ENCODE results near the gene PYY. TPM values are rescaled to one million over a fixed set of nuclear protein-coding genes. Genes with fewer than 3 reads are reported as not detected.
"Not testable (repeated sequence)": the region's sequence is repeated elsewhere in the genome, so short reads cannot be mapped to it uniquely, and the experiment has no call there.

The PYY gene
- total RNA-seq (2014; rRNA removed; shearing (Covaris generic)), result not detected in 2 replicates
- not detected in 2 replicates for polyA plus RNA-seq (2014; cell fraction: nucleus; rRNA removed)

DNA sequence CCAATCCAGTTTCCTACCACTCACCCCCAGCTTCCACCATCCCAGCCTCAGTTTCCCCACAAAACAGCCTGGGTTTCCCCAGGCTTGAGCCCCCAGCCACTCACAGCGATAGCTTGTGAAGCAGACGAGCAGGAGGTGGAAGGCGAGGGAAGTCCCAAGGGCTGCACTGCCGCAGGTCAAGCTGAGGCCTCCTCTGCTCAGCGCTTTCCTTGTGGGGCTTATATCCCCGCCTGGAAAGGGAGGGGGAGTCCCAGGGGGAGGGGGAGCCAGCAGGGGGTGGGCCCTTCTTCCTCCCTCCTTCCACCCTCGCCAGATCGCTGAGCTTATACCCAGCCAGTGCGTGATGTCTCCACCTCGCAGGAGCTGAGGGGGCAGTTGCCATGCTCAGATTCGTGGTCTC is at the start of gene PYY:
Gene PYY, minus strand, starts transcription at position 195 of the 400 bp plus-strand sequence. CDS start 457 bp downstream, outside the sequence.
- DNase-seq (ENCODE audit: extremely low read depth, low read depth), result no peak

DNA sequence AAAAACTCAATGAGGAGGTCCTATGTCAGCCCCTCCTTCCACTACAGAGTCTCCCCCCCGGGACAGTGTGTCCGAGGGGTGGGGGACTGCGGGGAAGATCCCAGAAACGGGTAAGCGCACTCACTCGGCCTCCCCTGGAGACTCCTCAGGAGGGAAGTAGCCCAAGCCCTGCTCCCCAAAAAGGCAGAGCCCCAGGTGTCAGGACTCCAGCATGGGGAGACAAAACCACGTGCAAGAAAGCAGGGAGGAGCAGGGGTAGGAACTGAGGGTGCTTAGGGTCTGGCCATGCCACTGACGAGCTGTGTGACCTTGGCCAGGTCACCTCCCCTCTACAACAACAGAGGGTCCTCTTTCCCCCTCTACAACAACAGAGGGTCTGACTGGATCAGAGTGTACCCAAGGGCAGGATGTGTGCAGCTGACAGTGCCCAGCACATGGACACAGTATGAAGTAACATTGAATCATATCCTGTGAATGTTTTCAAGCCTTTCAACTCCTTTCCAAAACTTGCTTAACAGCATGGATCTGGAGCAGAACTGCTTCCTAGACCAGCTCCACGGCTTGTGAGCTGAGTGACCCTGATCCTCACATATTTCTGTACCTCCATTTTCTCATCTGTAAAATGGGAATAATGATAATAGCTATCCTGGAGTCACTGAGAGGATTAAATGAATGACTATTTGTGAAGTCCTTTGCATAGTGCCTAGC is 48.6 kb upstream of the PYY start:
- DNase-seq (ENCODE audit: extremely low read depth, low read depth), result peak; percentile 38

DNA sequence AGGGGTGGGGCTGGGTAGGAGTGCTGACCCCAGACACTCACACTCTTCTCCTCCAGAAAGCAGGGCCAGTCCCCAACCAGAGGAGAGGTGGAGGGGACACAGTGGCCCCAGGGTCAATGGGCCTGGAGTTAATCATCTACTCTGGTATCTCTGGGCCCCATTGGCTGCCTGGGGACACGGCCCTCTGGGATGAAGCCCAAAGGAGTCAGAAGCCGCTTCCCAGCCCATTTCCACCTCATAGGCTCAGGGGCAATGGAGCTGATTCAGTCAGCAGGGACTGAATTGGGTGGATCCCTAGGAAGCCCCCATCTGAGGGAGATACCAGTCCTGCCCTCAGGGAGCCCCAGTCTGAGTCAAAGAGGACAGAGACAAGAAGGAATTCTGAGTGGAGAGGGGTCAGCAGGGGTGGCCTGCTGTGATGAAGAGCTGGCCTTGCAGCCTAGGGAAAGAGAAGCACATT is 47.8 kb upstream of the PYY start:
- DNase-seq (ENCODE audit: extremely low read depth, low read depth), result no peak

GRCh38 chr17:44000871-44001460 is 47.2 kb upstream of the PYY start:
- DNase-seq (ENCODE audit: extremely low read depth, low read depth), result no peak

GRCh38 chr17:44000141-44000860 is 46.6 kb upstream of the PYY start:
- no peak for DNase-seq (ENCODE audit: extremely low read depth, low read depth)

DNA sequence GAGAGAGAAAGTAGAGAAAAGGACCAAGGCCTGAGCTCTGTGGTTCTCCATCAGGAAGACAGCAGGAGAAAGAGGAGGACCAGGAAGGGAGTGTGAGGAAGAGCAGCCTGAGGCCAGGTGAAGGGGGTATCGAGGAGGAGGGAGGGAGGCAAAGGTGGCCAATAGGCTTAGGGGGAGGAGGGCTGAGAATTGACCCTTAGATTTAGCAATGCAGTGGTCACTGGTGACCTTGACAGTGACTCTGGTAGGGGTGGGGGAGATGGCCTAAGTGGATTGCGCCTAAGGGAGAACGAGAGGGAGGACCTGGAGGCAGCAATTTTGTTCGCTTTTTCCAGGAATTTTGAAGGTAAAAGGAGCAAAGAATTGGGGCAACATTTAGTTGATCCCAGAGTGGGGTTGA is 45.3 kb upstream of the PYY start:
- no peak for DNase-seq (ENCODE audit: extremely low read depth, low read depth)

DNA sequence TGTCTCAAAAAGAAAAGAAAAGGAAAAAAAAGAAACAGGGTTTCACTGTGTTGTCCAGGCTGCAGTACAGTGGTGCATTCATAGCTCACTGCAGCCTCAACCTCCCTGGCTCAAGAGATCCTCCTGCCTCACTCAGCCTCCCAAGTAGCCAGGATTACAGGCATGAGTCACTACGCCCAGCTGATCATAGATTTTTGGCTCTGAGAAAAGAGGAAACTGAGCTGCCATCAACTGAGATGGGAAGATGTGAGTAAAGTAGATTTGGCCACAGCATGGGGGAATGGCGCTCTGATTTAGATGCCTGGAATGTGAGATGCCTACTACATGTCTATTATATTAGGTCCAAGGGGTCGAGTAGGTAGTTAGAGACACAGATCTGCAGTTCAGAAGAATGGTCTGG is 44.8 kb upstream of the PYY start:
- DNase-seq (ENCODE audit: extremely low read depth, low read depth), result no peak

DNA sequence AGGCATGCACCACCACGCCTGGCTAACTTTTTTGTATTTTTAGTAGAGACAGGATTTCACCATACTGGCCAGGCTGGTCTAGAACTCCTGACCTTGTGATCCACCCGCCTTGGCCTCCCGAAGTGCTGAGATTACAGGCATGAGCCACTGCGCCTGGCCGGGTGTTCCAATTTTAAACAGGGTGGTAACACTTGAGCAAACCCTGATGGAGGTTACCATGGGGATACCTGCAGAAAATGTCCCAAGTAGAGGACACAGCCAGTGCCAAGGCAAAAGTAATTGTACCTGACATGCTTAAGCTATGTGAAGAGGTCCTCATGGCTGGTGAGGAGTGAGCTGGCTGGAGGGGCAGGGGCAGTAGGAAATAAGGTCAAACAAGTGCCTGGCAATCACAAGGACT is 43.4 kb upstream of the PYY start:
- DNase-seq (ENCODE audit: extremely low read depth, low read depth), result not testable (repeated sequence)

GRCh38 chr17:43995150-43995471 is 41.4 kb upstream of the PYY start:
- DNase-seq (ENCODE audit: extremely low read depth, low read depth), result no peak

- DNase-seq (ENCODE audit: extremely low read depth, low read depth), result peak; percentile 70
These were observed 40.8 kb upstream of the PYY start for GRCh38 chr17:43994272-43995149.

DNA sequence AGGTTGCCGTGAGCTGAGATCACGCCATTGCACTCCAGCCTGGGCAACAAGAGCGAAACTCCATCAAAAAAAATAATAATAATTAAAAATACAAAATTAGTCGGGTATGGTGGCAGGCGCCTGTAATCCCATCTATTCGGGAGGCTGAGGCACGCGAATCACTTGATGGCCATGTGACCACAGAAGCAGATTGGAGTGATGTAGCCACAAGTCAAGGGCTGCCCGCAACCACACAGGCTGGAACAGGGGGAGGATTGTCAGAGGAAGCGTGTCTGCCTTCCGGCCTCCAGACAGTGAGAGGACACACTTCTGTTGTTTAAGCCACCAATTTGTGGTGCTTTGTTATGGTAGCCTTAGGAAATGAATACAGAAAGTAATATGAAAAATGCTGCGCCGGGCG is 38.9 kb upstream of the PYY start:
- no peak for DNase-seq (ENCODE audit: extremely low read depth, low read depth)

GRCh38 chr17:43988301-43988700 is 34.6 kb upstream of the PYY start:
- no peak for DNase-seq (ENCODE audit: extremely low read depth, low read depth)

DNA sequence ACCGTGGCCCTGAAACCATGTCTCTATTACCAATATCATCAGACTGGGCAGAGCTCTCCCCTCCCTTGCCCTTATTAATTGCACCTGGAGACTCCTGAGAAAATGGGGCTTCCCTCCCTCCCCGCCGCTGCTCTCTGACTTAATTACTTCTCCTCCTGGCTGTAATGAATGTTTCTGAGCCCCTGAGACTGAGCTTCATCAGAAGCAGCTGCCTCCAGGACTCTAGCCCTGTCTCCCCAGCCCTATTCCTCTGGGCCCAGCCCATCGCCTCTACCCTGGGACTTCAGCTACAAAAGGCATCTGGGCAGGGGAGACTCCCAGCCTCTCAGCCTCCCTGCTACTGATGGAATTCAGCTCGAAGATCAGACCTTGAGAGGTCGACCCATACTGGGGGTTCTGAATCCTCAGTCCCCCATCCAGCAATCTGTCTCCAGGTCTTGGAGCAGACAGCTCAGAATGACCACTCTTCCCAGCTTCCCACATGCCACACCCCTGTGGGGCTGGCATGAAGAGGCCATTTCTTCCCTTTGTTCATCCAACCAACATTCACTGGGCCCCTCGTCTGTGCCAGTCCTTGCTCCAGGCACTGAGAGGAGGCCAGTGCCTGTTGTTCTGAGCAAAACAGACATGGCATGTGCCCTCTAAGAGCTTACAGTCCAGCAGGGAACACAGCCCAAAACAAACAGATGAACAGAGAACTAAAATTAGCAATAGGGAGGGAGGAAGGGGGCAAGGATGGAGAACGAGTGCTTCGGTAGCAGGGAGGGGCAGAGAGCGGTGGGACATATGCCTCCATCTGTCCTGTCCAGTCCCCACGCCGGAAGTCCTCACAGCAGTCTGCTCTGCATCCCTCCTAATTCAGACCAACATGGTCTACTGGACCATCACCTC is 33.6 kb upstream of the PYY start:
- no peak for DNase-seq (ENCODE audit: extremely low read depth, low read depth)

DNA sequence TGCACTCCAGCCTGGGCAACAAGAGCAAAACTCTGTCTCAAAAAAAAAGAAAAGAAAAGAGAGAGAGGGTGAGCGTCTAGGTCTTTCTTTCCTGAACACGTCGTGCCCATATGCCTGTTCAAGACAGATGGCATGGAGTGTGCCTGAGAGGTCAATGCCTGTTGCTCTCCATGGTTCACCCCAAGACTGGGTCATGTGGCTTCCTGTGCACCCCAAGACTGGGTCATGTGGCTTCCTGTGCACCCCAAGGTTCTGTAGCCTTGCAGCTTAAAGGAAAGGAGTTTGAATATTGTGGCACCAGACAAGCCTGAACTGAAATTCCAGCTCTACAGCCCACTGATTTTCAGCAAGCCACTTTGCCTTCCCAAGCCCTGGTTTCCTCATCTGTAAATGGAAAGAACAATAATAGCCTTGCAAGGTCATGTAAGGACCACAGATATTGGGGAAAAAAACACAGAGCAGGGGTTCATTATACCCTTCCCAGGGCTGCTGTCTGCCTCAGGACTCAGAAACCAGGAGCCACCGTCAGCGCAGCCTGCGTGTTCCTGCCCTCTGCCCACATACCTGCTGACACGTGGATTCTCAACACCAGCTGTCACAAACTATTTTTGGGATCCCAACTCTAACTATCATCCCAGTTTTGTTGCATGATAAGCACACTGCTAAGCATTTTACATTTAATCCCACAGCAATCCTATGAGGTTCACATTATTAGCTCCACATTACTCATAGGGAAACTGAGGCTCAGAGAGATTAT is 32.7 kb upstream of the PYY start:
- DNase-seq (ENCODE audit: extremely low read depth, low read depth), result no peak

- no peak for DNase-seq (ENCODE audit: extremely low read depth, low read depth)
These were observed 30.8 kb upstream of the PYY start for GRCh38 chr17:43984521-43984920.

DNA sequence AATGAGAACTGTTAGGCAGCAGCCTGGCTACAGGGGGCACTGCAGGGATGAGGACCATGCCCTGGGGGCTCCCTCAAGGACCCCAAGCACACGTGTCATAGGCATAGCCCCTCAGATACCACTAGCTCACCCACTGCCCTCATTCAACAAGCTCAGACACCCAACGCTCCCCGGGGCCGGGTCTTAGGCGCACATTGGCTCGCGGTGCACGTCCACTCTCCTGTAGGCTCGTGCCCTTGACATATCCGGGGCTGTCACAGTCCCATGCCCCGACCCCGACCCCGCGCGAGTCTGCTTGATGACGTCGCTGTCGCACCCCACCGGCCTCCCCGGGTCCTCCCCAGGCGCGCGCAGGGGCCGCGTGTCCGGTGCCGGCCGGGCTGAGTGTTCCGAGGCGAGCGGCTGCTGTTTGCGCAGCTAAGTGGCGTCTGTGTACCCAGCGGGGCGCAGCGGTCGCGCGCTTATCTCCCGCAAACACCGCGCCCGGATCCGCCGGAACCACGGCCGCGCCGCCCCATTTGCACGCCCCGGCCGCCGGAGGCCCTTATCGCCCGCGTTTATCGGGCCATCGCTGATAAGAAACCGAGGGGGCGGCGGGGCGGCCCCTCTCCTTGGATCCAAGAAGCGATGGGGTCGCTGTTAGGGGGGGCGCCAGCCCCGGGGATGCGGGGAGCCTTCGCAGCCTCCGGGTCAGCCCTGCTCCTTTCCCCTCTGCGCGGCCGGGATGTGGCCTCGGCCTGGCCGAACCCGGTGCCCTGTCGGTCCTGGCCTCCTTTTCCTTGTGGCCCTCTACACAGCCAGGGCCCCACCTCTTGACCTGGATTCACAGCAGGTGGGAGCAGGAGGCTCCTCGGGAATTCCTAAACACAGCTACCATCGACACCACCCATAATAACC is 30.0 kb upstream of the PYY start:
- DNase-seq (ENCODE audit: extremely low read depth, low read depth), result peak; percentile 14

DNA sequence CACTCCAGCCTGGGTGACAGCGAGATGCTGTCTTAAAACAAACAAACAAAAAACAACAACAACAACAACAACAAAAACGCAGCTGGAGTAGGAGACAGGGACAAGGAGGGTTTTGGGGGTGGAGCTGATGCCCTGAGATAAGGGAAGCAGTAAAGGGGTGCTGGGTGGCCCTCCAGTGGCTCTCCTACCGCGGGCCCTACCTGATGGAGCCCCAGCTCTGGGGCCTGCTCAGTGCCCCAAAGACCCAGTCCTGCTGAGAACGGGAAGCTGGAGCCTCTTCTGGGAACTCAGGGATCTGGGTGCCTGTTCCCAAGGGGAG is 29.4 kb upstream of the PYY start:
- no peak for DNase-seq (ENCODE audit: extremely low read depth, low read depth)

- no peak for DNase-seq (ENCODE audit: extremely low read depth, low read depth)
These were observed 28.4 kb upstream of the PYY start for GRCh38 chr17:43982171-43982570.

Data from NCI-H460 (cell line).